Activated T-helper 1 cell treated with anti-CD3 and anti-CD28 coated beads, Interleukin-2, amount 50 U/mL, for 16 hours (primary cell): ENCODE results near the gene NFIX.

Experiments
- DNase-seq, 2 donors: peaks; one replicate each; pipeline ENCODE4 v3.0.0-alpha.2; 2020; ENCODE audit warnings: low read depth in 1 of 2, low spot score in 1 of 2

The NFIX gene

DNA sequence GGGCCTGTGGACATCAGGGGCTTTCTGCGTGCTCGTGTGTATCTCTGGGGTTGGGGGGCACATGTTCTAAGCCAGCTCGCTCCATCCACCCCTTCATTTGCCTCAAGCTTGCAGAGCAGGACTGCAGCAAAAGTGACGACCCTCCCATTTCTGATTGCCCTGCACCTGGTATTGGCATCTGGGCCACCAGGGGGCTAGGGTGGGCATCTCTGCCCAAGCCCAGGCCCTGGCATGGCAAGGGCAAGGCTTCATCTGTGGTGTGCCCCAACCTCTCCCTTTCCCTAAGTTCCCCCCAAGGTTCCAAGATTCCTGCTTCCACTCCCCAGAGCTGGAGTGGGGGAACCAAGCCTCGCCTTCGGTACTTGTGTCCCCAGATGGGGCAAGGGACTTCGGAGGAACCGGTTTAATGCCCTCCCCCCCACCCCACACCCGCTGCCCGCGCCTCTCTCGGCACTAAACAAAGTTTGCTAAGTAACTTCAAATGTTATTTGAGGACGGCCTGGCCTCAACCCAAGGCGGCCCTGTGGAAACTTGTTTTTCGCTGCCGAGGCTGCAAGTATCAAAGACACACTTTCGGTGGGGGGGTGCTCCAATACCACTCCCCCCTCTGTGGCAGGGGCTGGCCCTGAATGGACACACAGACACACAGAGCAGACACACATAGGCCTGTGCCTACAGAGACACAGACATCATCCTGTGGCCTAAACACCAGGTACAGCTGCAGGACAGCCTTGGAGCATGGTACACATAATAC, 12.2 kb downstream of the NFIX start:
- no peak for DNase-seq

- DNase-seq, result no peak
These were observed 13.9 kb downstream of the NFIX start for GRCh38 chr19:13008926-13009787.

DNA sequence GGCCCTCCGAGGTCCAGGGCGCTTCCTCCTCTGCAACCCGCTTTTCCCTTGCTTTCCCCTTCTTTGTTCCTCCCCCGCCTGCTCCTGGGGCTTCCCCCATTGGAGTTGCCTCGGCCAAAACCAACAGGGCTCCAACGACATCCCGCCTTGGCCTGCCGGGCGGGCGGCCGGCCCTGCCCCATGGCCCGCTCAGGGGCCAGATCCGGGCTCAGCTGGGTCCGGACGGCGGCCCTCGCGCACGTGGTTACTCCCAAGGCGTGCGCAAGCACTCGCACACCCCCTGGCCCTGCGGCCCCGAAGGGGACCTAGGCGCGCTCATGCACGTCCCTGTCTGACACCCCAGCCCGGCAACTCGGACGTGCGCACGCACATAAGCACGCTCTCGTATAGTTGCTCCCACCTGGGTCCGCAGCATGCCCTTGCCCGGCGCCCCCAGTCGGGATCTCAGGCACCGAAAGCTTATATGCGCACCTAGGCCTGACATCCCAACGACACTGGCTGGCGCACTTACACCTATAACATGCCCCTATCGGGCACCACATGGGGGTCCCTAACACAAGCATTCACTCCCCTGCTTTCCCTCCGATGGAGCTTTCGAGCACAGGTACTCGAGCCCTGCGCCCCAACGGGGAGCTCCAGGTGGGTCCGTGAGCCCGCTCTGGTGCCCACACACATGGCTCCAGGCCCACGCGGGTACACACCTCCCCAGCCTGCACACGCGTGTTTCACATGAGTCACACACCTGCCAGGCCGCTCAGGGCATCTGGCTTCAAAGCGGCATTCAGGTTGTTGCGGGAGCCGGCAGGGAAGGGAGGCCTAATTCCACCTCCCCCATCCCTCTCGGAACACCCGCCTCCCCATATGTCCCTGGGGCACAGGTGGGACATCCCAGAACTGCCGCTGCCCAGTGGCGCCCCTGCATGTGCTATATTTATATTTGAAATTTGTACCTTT, 15.0 kb downstream of the NFIX start:
- DNase-seq, result no peak

GRCh38 chr19:13010992-13011652, 15.8 kb downstream of the NFIX start:
- DNase-seq, result no peak

DNA sequence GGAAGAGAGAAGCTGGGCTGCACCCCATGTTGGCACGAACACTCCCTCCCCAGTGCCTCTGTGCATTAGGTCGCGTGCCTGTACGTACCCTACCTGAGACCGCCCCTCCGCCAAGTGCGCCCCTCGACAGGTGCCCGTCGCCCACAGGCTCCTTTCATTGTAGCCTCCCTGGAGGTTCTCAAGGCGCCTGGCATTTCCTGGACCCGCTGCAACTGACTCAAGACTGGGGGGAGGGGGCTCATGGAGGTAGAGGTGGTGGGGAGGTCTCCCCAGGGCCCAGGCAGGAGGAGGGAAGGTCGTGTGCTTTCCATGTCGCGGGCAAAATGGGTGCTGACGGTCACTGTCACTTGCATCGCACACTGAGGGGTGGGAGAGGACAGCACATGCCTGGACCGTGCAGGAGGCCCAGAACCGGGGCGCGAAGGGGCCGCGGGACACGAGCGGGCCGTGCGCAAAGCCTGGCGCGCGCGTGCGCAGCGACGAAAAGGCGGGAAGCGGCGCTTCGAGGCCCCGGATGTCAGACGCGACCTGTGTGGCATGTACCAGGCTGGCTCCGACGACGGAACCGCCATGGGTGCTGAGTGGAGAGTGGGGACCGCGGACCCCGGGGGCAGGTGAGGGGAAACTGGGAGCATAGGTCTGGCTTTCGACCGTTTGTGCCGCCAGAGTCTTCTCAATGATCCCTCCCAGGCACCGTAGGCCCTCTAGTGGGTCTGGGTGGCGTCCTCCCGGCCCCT, 16.5 kb downstream of the NFIX start:
- no peak for DNase-seq

GRCh38 chr19:13012390-13012689, 17.1 kb downstream of the NFIX start:
- DNase-seq, result no peak

- no peak for DNase-seq
These were observed 17.7 kb downstream of the NFIX start for GRCh38 chr19:13012690-13013608.

- no peak for DNase-seq
These were observed 18.4 kb downstream of the NFIX start for GRCh38 chr19:13013649-13014048.

- DNase-seq, result no peak
These were observed 19.0 kb downstream of the NFIX start for GRCh38 chr19:13014101-13014920.

DNA sequence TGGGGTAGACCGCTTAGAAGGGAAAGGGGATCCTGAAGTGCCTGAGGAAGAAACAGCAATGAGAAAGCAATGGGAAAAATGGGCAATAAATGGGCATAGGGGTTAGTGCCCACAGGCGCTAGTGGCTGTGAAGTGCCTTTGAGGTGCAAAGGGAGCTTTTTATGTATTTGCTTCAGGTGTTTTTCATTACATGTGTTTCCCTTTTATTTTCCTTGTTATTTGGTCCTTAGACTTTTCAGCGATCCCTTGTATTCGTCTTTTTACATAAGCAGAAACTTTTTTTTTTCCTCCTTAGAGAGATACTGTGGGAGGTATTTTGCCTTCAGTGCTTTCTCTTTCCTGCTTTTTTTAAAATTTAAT, 19.6 kb downstream of the NFIX start:
- DNase-seq, result no peak

DNA sequence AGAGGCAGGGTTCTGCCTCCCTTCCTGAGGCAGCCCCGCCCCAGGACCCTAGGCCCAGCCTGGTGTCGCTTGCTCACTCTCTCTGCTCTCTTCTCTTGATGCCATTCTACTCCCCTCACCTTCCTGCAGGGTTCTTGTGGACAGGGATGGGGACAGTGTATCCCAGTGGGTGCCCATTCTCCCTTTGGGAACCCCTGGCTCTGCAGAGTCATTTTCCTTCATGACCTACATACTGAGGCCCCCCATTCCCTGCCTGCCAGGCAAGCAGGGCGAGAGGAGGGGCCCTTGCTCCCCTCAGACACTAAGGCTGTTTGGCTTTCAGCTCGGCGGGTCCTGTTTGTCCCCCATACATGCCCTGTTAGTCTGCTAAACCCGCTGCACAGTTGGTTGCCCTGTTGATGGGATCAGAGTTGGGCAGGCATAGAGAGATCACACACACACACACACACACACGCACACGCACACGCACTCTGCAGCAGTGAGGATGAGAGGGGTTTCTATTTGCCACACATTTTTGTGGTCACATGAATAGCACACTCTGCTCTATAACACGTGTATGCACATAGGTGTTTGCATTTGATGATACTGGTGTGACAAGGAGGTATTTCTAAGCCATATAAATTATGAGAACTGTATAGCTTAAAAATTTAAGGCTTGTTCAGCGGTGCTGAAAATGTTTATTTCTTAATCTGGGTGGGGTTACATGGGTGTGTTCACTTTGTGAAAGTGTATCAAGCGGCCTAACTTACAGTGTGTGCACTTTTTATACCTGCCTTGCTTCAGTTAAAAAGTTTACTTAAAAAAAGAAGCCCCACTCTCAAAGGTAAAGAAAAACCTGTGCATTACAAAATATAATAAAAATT, 20.3 kb downstream of the NFIX start:
- no peak for DNase-seq

DNA sequence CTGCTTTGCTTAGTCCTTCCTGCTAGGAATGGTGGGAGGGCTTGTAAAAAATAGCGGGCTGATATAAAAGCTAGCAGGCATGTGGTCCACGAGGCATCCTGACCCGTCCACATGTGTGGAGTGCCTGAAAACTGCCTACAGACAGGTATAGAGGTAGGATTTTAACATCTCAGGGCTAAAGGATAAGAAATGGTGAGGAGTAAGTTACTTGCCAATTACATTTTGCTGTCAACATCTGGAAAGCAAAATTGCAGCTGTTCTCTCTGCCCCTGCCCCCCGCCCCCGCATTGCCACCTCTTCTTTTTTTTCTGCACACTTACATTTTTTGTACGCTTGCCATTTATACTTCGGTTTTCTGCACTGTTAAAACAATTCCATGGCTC, 21.0 kb downstream of the NFIX start:
- no peak for DNase-seq

DNA sequence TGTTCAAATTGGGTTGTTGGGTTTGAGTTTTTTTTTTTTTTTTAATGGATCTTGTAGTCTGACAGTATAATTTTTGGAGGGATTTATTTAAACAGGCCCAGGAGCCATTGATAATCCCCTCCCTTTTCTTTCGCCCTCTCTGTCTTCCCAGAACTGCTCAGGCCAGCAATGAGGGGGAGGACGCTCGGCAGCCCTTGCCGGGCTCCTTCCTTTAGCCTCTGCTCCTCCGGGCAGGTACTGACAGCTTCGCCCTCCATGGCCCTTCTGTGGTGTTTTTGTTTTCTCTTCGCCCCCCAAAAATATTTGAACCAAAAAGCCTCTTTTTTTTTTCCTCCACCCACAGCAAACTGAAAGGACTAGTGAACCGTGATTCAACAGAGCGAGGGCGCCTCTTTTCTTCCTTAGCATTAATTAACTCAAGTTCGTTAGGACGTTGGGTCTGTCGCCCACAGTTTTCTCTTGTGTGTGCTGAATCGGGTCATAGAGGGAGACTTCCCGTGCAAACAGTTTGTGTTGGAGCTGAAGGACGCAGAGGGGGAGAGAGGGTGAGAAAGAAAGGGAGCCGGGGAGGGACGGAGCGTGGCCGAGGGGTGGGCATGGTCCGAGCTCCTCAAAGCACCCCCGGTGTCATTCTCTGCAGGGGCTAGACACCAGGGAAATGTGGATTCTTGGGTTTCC, 21.5 kb downstream of the NFIX start:
- no peak for DNase-seq

DNA sequence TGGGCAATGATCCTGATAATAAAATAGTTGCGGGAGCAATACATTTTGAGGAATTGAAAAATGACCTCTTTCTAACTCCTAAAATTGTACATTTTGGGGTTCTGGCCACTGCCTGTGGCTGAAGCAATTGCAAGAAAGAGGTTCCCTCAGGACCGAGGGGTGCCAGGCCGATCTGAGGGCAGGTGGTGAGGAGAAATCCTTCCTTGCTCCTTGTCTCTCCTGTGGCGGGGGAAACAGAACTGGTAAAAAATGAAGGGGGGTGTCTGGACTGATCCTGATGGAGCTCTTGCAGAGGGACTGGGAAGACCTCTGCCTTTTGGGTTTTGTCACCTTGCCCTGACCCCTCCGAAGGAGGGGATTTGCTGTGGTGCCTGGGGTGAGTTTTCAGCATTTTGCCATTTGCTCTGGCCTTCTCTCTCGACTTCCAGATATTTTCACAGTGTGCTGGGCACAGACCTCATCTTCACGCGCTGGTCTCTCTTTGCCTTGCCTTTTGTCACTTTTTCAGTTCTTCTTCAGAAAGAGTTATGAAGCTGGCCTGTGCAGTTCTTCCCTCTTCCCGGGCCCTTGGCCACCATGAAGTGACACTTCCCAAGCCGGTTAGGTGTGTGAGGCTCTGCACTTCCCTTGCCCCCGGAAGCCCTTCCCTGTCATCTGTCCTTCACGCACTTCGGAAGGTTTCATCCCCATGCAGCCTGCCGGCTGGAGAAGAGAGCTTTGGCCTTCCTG, 22.2 kb downstream of the NFIX start:
- no peak for DNase-seq

DNA sequence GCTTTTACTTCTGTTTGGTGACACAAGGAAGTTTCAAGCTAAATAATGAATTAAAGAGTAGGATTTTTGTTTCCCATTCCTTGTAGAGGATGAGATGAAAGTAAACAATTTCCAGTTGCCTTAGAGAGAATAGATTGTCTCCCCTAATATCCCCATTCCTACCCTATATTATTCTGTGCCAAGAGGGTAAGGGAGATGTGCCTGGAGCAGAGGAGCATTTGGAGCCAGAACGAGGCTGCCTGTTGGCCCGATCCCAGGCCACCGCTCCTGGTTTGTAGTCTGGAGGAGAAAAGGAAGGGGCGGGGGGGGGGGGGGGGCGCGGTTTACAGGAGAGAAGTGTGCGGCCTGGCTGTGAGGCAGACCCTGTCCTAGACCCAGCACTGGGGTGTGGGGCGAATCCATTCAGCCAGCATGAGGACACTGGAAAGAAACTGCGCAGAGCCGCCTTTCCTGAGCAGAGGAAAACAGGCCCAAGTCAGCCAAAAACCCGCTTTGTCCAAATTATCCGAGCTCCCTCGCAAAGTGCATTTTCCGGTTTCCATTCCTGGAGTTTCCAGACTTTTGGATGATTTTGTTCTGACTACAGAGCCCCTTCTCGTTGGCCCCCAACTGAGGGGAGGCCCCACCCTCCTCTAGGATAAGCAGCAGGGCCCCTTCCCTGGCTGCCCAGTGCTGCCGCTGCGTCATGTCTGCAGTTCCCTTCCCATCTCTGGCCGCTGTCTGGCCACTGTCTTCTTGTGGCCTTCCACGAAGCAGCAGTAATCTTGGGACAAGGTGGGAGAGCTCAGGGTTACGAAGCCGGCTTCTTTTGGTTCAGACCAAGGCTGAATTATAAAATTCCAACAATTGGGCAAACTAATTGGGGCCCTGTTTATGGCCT, 23.0 kb downstream of the NFIX start:
- DNase-seq, result no peak
